Suprapubic skin (tissue), 4 donors: ENCODE data around the gene TRIM39.

Source experiments
- EP300 ChIP-seq: sonication (generic); formaldehyde crosslinking; IDR thresholded peaks from one replicate; pipeline ENCODE4 v1.6.1; 2017; ENCODE audit warnings: antibody characterized with exemption
- POLR2AphosphoS5 ChIP-seq, 3 donors: sonication (generic); formaldehyde crosslinking; IDR thresholded peaks; one replicate each; pipeline ENCODE4 v1.6.1; 2017; ENCODE audit warnings: antibody characterized with exemption in 3 of 3
- TF ChIP-seq, protein P1 (sequence below), 2 donors: fragments of 200-600 bp in 1 of 2; fragments of 450-650 bp in 1 of 2; sonication (generic) in 1 of 2; IDR thresholded peaks; one replicate each; pipeline ENCODE4 v1.5.1; 2016 to 2019; ENCODE audit warnings: antibody characterized with exemption in 2 of 2, mild to moderate bottlenecking in 1 of 2, moderate library complexity in 1 of 2

DNA sequence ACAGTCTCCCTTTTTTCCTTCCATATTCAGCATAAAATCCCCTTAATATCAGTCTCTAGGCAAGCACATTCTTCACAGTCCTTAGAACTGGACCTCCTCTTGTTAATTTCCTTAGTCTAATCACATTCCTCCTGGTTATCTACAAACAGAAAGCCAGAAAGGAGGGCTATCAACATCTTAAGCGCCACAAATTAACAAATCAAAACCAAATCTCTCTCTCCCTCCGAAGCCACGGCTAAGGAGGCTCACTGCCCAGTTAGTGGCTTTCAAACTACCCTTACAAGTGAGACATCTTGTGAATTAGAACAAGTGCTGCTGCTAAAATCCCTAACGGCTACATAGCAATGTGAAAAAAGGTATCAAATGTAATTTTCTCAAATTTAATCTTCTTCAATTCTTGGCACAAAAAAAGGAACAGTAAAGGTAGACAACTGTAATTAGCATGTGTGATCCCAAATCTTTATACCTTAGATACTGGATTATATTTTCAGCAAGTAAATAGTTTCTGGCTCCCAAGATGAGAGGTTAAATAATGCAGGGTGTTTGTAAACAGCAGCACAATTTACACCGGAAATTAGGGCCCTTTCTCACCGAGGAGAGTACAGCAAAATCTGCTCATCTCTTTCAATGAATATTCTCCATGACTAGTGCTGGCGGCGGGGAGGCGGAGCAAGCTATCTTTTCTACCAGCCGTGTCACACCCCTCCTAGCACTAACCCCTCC, 1.4 kb upstream of the TRIM39 start:
- TF ChIP-seq, protein P1, sequence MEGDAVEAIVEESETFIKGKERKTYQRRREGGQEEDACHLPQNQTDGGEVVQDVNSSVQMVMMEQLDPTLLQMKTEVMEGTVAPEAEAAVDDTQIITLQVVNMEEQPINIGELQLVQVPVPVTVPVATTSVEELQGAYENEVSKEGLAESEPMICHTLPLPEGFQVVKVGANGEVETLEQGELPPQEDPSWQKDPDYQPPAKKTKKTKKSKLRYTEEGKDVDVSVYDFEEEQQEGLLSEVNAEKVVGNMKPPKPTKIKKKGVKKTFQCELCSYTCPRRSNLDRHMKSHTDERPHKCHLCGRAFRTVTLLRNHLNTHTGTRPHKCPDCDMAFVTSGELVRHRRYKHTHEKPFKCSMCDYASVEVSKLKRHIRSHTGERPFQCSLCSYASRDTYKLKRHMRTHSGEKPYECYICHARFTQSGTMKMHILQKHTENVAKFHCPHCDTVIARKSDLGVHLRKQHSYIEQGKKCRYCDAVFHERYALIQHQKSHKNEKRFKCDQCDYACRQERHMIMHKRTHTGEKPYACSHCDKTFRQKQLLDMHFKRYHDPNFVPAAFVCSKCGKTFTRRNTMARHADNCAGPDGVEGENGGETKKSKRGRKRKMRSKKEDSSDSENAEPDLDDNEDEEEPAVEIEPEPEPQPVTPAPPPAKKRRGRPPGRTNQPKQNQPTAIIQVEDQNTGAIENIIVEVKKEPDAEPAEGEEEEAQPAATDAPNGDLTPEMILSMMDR (IDR thresholded peaks at IDR 0.05): no peak
- TF ChIP-seq POLR2AphosphoS5 (IDR thresholded peaks at IDR 0.05): no peak
- no peak for TF ChIP-seq EP300
